IPS-11a (cell line): Measurements from ENCODE around the gene PRSS1.

Experiments used
- H3K4me3 ChIP-seq: one replicate; pipeline ENCODE4 v1.5.1; 2013; ENCODE audit warnings: low read depth, low read length, control low read depth

PRSS1 gene

DNA sequence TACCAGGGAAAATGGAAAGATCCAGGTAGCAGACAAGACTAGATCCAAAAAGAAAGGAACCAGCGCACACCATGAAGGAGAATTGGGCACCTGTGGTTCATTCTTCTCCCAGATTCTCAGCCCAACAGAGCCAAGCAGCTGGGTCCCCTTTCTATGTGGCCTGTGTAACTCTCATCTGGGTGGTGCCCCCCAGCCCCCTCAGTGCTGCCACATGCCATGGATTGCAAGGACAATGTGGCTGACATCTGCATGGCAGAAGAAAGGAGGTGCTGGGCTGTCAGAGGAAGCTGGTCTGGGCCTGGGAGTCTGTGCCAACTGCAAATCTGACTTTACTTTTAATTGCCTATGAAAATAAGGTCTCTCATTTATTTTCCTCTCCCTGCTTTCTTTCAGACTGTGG, 42.9 kb downstream of the PRSS1 start:
- H3K4me3 ChIP-seq = no peak overlapping the region

DNA sequence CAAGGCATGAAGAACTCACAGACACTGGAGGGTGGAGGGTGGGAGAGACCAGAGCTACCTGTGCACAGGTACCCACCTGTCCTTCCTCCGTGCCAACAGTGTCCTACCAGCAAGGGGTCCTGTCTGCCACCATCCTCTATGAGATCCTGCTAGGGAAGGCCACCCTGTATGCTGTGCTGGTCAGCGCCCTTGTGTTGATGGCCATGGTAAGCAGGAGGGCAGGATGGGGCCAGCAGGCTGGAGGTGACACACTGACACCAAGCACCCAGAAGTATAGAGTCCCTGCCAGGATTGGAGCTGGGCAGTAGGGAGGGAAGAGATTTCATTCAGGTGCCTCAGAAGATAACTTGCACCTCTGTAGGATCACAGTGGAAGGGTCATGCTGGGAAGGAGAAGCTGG, 43.3 kb downstream of the PRSS1 start:
- no peak overlapping the region for H3K4me3 ChIP-seq

DNA sequence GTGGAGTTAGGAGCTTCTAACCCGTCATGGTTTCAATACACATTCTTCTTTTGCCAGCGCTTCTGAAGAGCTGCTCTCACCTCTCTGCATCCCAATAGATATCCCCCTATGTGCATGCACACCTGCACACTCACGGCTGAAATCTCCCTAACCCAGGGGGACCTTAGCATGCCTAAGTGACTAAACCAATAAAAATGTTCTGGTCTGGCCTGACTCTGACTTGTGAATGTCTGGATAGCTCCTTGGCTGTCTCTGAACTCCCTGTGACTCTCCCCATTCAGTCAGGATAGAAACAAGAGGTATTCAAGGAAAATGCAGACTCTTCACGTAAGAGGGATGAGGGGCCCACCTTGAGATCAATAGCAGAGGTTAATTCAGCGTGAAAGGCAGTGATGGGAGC, 43.9 kb downstream of the PRSS1 start:
- H3K4me3 ChIP-seq = no peak overlapping the region

DNA sequence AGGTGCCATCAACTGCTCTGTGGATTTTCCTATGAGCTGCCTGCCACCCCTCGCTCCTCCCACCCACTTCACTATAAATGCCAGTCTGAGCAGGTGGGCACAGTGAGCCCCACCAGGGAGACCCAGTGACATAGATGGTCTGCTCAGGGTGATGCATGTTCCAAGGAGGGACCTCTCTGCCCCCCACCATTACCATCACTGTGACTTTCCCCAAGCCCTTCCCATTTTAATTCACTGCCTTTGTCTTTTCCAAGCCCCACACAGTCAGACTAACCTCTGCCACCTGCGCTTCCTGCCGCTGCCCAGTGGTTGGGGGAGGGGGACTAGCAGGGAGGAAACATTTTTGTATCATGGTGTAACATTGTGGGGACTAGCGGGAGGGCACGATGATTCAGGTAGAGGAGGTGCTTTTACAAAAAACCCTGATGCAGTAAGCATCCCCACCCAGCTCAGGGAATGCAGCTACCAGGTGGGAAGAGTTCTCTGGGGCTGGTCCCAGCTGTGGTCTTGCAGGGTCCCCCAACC, 46.1 kb downstream of the PRSS1 start:
- no peak overlapping the region for H3K4me3 ChIP-seq

DNA sequence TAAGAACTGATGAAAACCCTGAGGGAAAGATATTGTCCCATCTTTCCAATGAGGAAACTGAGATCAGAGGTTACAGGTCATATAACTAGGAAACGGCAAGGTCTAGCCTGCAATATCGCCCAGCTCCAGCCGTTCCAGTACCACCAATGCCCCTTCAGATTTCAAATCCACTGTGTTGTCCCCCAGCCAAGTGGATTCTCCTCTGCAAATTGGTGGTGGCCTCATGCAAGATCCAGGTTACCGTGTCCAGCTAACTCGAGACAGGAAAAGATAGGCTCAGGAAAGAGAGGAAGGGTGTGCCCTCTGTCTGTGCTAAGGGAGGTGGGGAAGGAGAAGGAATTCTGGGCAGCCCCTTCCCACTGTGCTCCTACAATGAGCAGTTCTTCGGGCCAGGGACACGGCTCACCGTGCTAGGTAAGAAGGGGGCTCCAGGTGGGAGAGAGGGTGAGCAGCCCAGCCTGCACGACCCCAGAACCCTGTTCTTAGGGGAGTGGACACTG, 46.8 kb downstream of the PRSS1 start:
- peak overlapping the region; percentile 49 for H3K4me3 ChIP-seq

DNA sequence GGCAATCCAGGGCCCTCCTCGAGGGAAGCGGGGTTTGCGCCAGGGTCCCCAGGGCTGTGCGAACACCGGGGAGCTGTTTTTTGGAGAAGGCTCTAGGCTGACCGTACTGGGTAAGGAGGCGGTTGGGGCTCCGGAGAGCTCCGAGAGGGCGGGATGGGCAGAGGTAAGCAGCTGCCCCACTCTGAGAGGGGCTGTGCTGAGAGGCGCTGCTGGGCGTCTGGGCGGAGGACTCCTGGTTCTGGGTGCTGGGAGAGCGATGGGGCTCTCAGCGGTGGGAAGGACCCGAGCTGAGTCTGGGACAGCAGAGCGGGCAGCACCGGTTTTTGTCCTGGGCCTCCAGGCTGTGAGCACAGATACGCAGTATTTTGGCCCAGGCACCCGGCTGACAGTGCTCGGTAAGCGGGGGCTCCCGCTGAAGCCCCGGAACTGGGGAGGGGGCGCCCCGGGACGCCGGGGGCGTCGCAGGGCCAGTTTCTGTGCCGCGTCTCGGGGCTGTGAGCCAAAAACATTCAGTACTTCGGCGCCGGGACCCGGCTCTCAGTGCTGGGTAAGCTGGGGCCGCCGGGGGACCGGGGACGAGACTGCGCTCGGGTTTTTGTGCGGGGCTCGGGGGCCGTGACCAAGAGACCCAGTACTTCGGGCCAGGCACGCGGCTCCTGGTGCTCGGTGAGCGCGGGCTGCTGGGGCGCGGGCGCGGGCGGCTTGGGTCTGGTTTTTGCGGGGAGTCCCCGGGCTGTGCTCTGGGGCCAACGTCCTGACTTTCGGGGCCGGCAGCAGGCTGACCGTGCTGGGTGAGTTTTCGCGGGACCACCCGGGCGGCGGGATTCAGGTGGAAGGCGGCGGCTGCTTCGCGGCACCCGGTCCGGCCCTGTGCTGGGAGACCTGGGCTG, 47.5 kb downstream of the PRSS1 start:
- H3K4me3 ChIP-seq = peak overlapping the region; percentile 49

DNA sequence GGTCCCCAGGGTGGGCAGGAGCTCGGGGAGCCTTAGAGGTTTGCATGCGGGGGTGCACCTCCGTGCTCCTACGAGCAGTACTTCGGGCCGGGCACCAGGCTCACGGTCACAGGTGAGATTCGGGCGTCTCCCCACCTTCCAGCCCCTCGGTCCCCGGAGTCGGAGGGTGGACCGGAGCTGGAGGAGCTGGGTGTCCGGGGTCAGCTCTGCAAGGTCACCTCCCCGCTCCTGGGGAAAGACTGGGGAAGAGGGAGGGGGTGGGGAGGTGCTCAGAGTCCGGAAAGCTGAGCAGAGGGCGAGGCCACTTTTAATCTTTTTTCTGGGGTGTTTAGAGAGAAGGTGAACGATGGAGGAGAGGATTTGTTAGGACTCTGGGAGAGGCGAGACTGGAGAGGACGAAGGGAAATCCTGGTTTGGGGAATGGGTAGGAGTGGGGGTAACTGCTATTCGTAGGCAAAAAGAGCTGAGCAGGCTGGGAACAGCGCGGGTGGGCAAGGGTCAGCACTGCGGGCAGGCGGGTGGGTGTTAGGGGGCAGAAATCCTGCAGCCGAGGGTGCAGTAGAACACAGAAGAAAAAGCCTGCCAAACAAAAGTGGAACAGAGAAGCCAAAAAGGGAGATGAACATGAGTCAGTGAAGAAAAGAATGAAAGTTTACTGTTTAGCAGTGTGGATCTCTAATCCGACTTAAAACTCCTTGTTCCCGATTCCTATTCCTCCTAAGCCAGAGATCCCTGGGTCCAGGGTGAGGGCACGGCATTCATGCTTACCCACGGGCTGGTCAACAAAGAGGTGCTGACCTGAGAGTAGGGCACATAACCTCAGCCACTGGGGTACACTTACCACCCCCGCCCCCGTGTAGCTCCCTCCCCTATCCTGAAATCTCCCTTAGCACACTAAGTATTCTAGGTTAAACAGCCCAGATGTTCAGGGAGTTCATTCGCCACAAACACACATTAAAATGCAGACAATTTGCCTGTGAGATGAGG, 48.4 kb downstream of the PRSS1 start:
- H3K4me3 ChIP-seq = peak overlapping the region; percentile 49

DNA sequence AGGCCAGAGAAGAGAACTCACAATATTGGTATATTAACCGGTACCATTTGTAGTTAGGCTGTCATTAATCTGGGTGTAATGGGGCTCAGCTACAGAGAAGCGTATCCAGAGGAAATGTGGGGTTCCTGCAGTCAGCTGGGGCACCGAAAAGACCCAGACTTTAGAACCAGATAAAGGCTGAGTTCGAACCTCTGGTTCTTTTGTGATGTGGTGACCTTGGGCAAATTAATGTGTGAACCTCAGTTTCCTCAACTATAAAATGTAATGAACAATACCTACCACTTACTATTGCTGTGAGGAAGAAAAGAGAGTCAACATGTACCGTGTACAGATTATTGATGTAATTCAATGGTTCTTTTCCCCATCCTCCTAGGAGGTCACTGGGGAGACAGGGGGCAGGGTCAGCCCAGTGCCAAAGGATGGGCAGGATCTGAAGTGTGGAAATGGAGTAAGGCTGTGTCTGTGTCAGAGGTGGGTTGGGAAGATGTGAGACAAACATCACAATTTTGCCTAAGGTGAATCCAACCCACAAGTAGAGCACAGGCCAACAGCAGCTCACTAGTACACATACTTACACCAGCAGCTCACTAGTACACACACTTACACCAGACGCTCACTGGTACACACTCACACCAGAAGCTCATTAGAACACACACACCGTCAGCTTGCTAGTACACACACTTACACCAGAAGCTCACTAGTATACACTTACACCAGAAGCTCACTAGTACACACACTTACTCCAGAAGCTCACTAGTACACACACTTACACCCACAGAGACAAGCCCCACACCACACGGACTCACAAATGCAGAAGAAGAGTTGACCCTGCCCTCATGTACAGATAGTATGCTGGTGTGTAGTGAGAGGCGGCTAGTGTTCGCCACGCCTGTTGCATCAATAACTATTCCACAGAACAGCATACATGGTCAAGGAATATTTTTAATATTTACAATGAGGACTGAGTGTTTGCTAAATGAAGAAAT, 49.5 kb downstream of the PRSS1 start:
- H3K4me3 ChIP-seq = no peak overlapping the region

DNA sequence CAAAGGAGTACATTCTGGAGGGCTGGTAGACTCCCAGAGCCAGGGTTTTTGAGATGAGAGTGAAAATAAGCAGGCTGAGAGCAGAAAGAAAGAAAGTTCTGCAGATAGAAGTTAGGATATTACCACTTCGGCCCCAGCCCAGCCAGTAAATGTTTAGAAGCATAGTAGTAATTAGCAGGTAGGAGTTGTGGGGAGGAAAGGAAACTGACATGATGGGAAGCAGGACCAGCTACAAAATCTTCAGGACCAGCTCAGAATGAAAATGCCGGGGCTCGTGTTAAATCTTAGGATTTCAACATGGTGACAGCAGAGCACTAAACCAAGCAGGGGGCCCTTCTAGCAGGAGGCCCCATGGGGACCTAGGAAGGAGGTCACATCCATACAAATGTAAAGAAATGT, 50.2 kb downstream of the PRSS1 start:
- H3K4me3 ChIP-seq = no peak overlapping the region

DNA sequence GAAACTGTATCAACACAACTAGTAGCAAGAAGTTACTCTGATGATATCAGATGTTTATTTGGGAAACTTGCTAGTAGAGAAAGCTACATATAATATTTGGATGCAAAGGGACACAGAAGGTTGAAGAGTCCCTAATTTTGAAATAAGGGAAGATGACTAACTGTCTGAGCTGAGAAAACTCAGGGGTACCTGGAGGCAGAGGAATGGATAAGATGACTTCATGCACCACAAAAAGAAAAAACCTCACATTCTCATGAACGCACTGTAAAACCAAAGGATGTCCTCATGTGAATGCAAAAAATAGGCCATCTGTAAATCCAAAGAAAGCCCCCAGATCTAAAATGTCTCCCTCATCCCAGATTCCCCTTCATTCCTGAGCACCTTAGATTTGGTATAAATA, 50.8 kb downstream of the PRSS1 start:
- no peak overlapping the region for H3K4me3 ChIP-seq

DNA sequence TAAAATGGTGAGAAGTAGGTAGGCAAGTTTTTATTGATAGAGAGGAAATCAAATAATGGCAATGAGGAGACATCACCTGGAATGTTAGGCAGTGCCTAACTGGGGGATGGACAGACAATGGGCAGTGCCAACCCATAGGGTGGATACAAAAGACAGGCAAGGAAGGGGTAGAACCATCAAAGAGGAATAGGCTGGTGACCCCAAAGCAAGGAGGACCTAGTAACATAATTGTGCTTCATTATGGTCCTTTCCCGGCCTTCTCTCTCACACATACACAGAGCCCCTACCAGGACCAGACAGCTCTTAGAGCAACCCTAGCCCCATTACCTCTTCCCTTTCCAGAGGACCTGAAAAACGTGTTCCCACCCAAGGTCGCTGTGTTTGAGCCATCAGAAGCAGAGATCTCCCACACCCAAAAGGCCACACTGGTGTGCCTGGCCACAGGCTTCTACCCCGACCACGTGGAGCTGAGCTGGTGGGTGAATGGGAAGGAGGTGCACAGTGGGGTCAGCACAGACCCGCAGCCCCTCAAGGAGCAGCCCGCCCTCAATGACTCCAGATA, 51.5 kb downstream of the PRSS1 start:
- no peak overlapping the region for H3K4me3 ChIP-seq

DNA sequence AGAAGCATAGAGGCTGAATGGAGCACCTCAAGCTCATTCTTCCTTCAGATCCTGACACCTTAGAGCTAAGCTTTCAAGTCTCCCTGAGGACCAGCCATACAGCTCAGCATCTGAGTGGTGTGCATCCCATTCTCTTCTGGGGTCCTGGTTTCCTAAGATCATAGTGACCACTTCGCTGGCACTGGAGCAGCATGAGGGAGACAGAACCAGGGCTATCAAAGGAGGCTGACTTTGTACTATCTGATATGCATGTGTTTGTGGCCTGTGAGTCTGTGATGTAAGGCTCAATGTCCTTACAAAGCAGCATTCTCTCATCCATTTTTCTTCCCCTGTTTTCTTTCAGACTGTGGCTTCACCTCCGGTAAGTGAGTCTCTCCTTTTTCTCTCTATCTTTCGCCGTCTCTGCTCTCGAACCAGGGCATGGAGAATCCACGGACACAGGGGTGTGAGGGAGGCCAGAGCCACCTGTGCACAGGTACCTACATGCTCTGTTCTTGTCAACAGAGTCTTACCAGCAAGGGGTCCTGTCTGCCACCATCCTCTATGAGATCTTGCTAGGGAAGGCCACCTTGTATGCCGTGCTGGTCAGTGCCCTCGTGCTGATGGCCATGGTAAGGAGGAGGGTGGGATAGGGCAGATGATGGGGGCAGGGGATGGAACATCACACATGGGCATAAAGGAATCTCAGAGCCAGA, 52.5 kb downstream of the PRSS1 start:
- no peak overlapping the region for H3K4me3 ChIP-seq

DNA sequence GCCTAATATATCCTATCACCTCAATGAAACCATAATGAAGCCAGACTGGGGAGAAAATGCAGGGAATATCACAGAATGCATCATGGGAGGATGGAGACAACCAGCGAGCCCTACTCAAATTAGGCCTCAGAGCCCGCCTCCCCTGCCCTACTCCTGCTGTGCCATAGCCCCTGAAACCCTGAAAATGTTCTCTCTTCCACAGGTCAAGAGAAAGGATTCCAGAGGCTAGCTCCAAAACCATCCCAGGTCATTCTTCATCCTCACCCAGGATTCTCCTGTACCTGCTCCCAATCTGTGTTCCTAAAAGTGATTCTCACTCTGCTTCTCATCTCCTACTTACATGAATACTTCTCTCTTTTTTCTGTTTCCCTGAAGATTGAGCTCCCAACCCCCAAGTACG, 53.0 kb downstream of the PRSS1 start:
- H3K4me3 ChIP-seq = no peak overlapping the region
